ENCODE measurements around the gene TSC2. TPM values are rescaled to one million over a fixed set of nuclear protein-coding genes. Genes with fewer than 3 reads are reported as not detected.

The TSC2 gene
- total and polyA plus RNA-seq, 2 donors (not counting 1 experiment from before 2014, with no cell fraction given): 24.5 to 46.6 TPM

DNA sequence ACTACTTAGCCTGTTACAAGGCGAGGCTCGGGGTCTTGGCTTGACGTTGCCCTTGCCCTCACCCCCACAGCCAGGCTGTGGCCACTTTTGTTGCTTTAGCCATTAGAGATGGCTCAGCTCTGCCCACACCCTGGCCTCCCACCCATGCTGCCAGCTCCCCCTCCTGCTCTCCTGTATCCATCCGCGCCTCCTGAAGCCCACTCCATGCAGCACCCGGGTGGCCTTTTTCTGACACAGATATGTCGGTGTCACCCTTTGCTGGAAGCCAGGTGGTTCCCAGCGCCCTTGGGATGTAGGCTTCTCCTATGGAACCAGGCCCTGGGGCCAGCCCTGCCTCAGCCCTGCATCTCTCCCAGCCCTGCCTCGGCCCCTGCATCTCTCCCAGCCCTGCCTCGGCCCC lies 9.7 kb downstream of the TSC2 start:
- Histone ChIP-seq H3K79me2 (ENCODE audit: control insufficient read depth, insufficient read depth, low read length) (no peaks in the 10 kb centered on the region), H4K20me1 (ENCODE audit: control insufficient read depth, extremely low read depth, insufficient read depth, low read length) (no peaks in the 10 kb centered on the region), H3K4me1 (ENCODE audit: control insufficient read depth, extremely low read depth, insufficient read depth, low read length) (no peaks in the 10 kb centered on the region), H3K9ac (ENCODE audit: insufficient read depth, low read length) (no peak overlapping the region), H3K36me3 (ENCODE audit: control insufficient read depth, insufficient read depth, low read length) (peaks cover 40% of the 10 kb centered on the region), H2AFZ (ENCODE audit: low read length) (no peak overlapping the region), H3K4me2 (ENCODE audit: extremely low read depth, insufficient read depth, low read length) (no peak overlapping the region), H3K27me3 (ENCODE audit: control insufficient read depth, insufficient read depth, low read length) (no peaks in the 10 kb centered on the region), H3K4me3 (replicated peaks in 1 of 4; ENCODE audit: control extremely low read depth in 1 of 4, insufficient read depth in 1 of 4, low read depth in 3 of 4, low read length in 4 of 4) (no peak overlapping the region), H3K27ac (ENCODE audit: insufficient read depth, low read length) (no peak overlapping the region), H3K9me3 (ENCODE audit: control insufficient read depth, insufficient read depth, low read depth, low read length) (no peaks in the 10 kb centered on the region)
- DNase-seq (ENCODE audit: low read depth in 2 of 2): no peak
- TF ChIP-seq CTCF (conservative IDR thresholded peaks at IDR 0.05 in 1 of 2, IDR thresholded peaks at IDR 0.05 in 1 of 2; ENCODE audit: low read depth in 1 of 2, low read length in 2 of 2) (no peak), EZH2 (IDR thresholded peaks at IDR 0.05; ENCODE audit: low read length, missing control alignments) (no peak)

DNA sequence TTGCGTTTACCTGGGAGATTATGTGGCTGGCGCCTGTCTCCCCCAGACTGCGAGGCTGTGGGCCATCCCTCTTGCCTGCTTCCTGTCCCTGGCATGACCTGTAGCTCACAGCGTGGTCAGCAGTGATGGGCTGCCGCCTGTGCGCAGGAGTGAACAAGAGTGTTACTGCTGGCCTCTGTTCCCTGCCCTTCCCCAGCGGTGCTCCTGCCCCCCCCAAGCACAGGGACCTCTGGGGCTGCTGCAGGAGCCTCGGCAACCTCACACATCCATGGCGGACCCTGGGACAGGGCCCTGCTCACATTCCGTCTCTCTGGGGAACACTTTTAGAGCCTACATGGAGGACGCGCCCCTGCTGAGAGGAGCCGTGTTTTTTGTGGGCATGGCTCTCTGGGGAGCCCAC lies 10.6 kb downstream of the TSC2 start:
- peaks cover 33% of the 10 kb centered on the region for H3K36me3 ChIP-seq (ENCODE audit: control insufficient read depth, insufficient read depth, low read length)
- no peak overlapping the region for H2AFZ ChIP-seq (ENCODE audit: low read length)
- H3K27ac ChIP-seq (ENCODE audit: insufficient read depth, low read length): no peak overlapping the region
- H3K4me1 ChIP-seq (ENCODE audit: control insufficient read depth, extremely low read depth, insufficient read depth, low read length): no peaks in the 10 kb centered on the region
- H3K79me2 ChIP-seq (ENCODE audit: control insufficient read depth, insufficient read depth, low read length): no peaks in the 10 kb centered on the region
- H3K4me3 ChIP-seq (replicated peaks in 1 of 4; ENCODE audit: control extremely low read depth in 1 of 4, insufficient read depth in 1 of 4, low read depth in 3 of 4, low read length in 4 of 4): no peak overlapping the region
- no peaks in the 10 kb centered on the region for H3K27me3 ChIP-seq (ENCODE audit: control insufficient read depth, insufficient read depth, low read length)
- H4K20me1 ChIP-seq (ENCODE audit: control insufficient read depth, extremely low read depth, insufficient read depth, low read length): no peaks in the 10 kb centered on the region
- no peaks in the 10 kb centered on the region for H3K9me3 ChIP-seq (ENCODE audit: control insufficient read depth, insufficient read depth, low read depth, low read length)
- no peak for DNase-seq (ENCODE audit: low read depth in 2 of 2)
- no peak overlapping the region for H3K9ac ChIP-seq (ENCODE audit: insufficient read depth, low read length)
- no peak for TF ChIP-seq EZH2 (IDR thresholded peaks at IDR 0.05; ENCODE audit: low read length, missing control alignments)
- no peak overlapping the region for H3K4me2 ChIP-seq (ENCODE audit: extremely low read depth, insufficient read depth, low read length)

DNA sequence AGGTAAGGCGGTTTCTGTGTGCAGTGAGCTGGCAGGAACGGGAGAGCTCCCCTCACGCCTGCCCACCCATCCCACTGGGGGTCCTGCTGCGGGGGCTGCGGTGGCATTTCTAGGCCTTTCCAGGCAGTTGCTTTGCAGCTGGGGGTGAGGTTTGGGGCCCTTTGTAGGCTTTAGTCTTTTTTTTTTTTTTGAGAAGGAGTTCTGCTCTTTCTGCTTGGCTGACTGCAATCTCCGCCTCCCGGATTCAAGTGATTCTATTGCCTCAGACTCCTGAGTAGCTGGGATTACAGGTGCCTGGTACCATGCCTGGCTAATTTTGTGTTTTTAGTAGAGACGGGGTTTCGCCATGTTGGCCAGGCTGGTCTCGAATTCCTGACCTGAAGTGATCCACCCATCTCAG lies 11.1 kb downstream of the TSC2 start:
- DNase-seq (ENCODE audit: low read depth in 2 of 2): no peak
- Histone ChIP-seq H3K27ac (ENCODE audit: insufficient read depth, low read length) (no peak overlapping the region), H3K79me2 (ENCODE audit: control insufficient read depth, insufficient read depth, low read length) (no peaks in the 10 kb centered on the region), H3K4me3 (replicated peaks in 1 of 4; ENCODE audit: control extremely low read depth in 1 of 4, insufficient read depth in 1 of 4, low read depth in 3 of 4, low read length in 4 of 4) (no peak overlapping the region), H4K20me1 (ENCODE audit: control insufficient read depth, extremely low read depth, insufficient read depth, low read length) (no peaks in the 10 kb centered on the region), H3K36me3 (ENCODE audit: control insufficient read depth, insufficient read depth, low read length) (peaks cover 34% of the 10 kb centered on the region), H3K27me3 (ENCODE audit: control insufficient read depth, insufficient read depth, low read length) (no peaks in the 10 kb centered on the region), H3K9me3 (ENCODE audit: control insufficient read depth, insufficient read depth, low read depth, low read length) (no peaks in the 10 kb centered on the region), H3K4me2 (ENCODE audit: extremely low read depth, insufficient read depth, low read length) (no peak overlapping the region), H3K4me1 (ENCODE audit: control insufficient read depth, extremely low read depth, insufficient read depth, low read length) (no peaks in the 10 kb centered on the region), H3K9ac (ENCODE audit: insufficient read depth, low read length) (no peak overlapping the region), H2AFZ (ENCODE audit: low read length) (no peak overlapping the region)
- no peak for TF ChIP-seq EZH2 (IDR thresholded peaks at IDR 0.05; ENCODE audit: low read length, missing control alignments)
- no peak for TF ChIP-seq CTCF (conservative IDR thresholded peaks at IDR 0.05 in 1 of 2, IDR thresholded peaks at IDR 0.05 in 1 of 2; ENCODE audit: low read depth in 1 of 2, low read length in 2 of 2)
